GM12878 (cell line): Measurements from ENCODE around the gene FAM222B. TPM values are rescaled to one million over a fixed set of nuclear protein-coding genes. Genes with fewer than 3 reads are reported as not detected.
A peak's percentile ranks its signal among the peaks of the same experiment; 100 is the strongest.

ENCODE experiments used
- ATAC-seq: fragments of 200-7000 bp; cut with Tn5 transposase; 3 replicates; pipeline ENCODE4 v1.9.1; 2020; ENCODE audit warnings: mild to moderate bottlenecking, moderate library complexity
- BruUV-seq: library from RNA; stranded (reverse); fragments of 400-500 nt; replicated peaks from 2 replicates; lab custom pipeline; 2021; lab: Mats Ljungman, UMichigan
- CTCF ChIA-PET: fragments of 300-600 bp; sonication (Branson Sonifier 250); formaldehyde crosslinking; extraction: SDS; loops from one replicate; lab custom pipeline; 2021; ENCODE audit warnings: inconsistent platforms; lab: Yijun Ruan, JAX
- POLR2A ChIA-PET: fragments of 350-600 bp; formaldehyde crosslinking; extraction: SDS; loops from one replicate; lab custom pipeline; 2021; ENCODE audit warnings: inconsistent platforms; lab: Charles Lee
- RAD21 ChIA-PET: fragments of 300-600 bp; sonication (Branson Sonifier 250); formaldehyde crosslinking; loops from one replicate; lab custom pipeline; 2023; ENCODE audit warnings: antibody characterized with exemption; ENCODE audit not compliant: unreplicated experiment; lab: Charles Lee
- SMC1A ChIA-PET: fragments of 300-600 bp; sonication (Branson Sonifier 250); formaldehyde crosslinking; loops from one replicate; lab custom pipeline; 2023; ENCODE audit not compliant: unreplicated experiment, uncharacterized antibody; lab: Charles Lee
- DNase-seq: peaks from one replicate; pipeline ENCODE4 v3.0.0-alpha.2; 2011; ENCODE audit warnings: low read depth, low spot score
- FAIRE-seq: peaks from 3 replicates; lab custom pipeline; 2011; peaks lifted over from hg19 to GRCh38; lab: Jason Lieb, UNC
- H2AFZ ChIP-seq: 2 replicates; pipeline ENCODE4 v1.6.0; 2011; ENCODE audit warnings: low read depth, low read length, control low read depth; ENCODE audit not compliant: control insufficient read depth
- H3K27ac ChIP-seq: 2 replicates; pipeline ENCODE4 v1.5.1; 2011; ENCODE audit warnings: control low read depth; ENCODE audit not compliant: control insufficient read depth, insufficient read depth
- H3K27me3 ChIP-seq, 2 experiments: replicated peaks in 1 of 2; 2 replicates each; pipeline versions ENCODE4 v1.6.0 to v1.6.1; 2011; ENCODE audit warnings: low read length in 1 of 2; ENCODE audit not compliant: control insufficient read depth in 2 of 2, insufficient read depth in 2 of 2
- H3K36me3 ChIP-seq, 2 experiments: 2 replicates each; pipeline ENCODE4 v1.5.1; 2011; ENCODE audit warnings: low read length in 1 of 2; ENCODE audit not compliant: control insufficient read depth in 2 of 2, insufficient read depth in 2 of 2
- H3K4me1 ChIP-seq: 2 replicates; pipeline ENCODE4 v1.6.1; 2011; ENCODE audit warnings: mild to moderate bottlenecking, low read length, moderate library complexity, mixed read lengths; ENCODE audit not compliant: control insufficient read depth, insufficient read depth
- H3K4me2 ChIP-seq: 2 replicates; pipeline ENCODE4 v1.6.0; 2011; ENCODE audit warnings: control low read depth; ENCODE audit not compliant: control insufficient read depth, insufficient read depth
- H3K4me3 ChIP-seq: fragments of 200-600 bp; sonication (generic); 2 replicates; pipeline ENCODE4 v1.5.1; 2016
- H3K79me2 ChIP-seq: 2 replicates; pipeline ENCODE4 v1.6.0; 2011; ENCODE audit warnings: low read length; ENCODE audit not compliant: control insufficient read depth, insufficient read depth
- H3K9ac ChIP-seq: 2 replicates; pipeline ENCODE4 v1.8.0; 2011; ENCODE audit warnings: low read length, control low read depth, mixed read lengths; ENCODE audit not compliant: control insufficient read depth, insufficient read depth
- H3K9me3 ChIP-seq: replicated peaks from 3 replicates; pipeline ENCODE4 v1.5.1; 2011; ENCODE audit warnings: mild to moderate bottlenecking, low read length; ENCODE audit not compliant: control insufficient read depth, insufficient read depth
- H4K20me1 ChIP-seq: 2 replicates; pipeline ENCODE4 v1.6.0; 2011; ENCODE audit not compliant: control insufficient read depth, insufficient read depth
- BCL11A ChIP-seq: IDR thresholded peaks from 2 replicates; pipeline ENCODE4 v1.6.1; 2011; ENCODE audit warnings: low read depth, low read length
- BCL3 ChIP-seq: IDR thresholded peaks from 2 replicates; pipeline ENCODE4 v1.6.1; 2011; ENCODE audit warnings: borderline replicate concordance, low read depth, mild to moderate bottlenecking, moderate library complexity, low read length; ENCODE audit not compliant: insufficient read depth, poor library complexity, severe bottlenecking
- BRCA1 ChIP-seq: IDR thresholded peaks from 2 replicates; pipeline ENCODE4 v1.6.1; 2011; ENCODE audit warnings: low read depth, low read length, improper control_type of control experiment
- CHD4 ChIP-seq: fragments of 200-600 bp; sonication (generic); IDR thresholded peaks from 2 replicates; pipeline ENCODE4 v1.6.1; 2016; ENCODE audit warnings: mild to moderate bottlenecking
- CREM ChIP-seq: IDR thresholded peaks from 2 replicates; pipeline ENCODE4 v1.6.1; 2014; ENCODE audit warnings: antibody characterized with exemption, low read depth
- HSF1 ChIP-seq: fragments of 150-350 bp; IDR thresholded peaks from 2 replicates; pipeline ENCODE4 v1.6.1; 2014; ENCODE audit warnings: mild to moderate bottlenecking, low read depth, low read length
- MEF2B ChIP-seq: fragments of 450-650 bp; IDR thresholded peaks from 2 replicates; pipeline ENCODE4 v1.6.1; 2018; ENCODE audit warnings: mild to moderate bottlenecking, moderate library complexity; ENCODE audit not compliant: partially characterized antibody, poor library complexity, severe bottlenecking
- PBX3 ChIP-seq: IDR thresholded peaks from 2 replicates; pipeline ENCODE4 v1.6.1; 2011; ENCODE audit warnings: mild to moderate bottlenecking, low read depth, low read length, moderate library complexity; ENCODE audit not compliant: insufficient replicate concordance
- POLR2A ChIP-seq: IDR thresholded peaks from 2 replicates; pipeline ENCODE4 v1.6.1; 2011; ENCODE audit warnings: low read depth, mild to moderate bottlenecking, low read length
- REST ChIP-seq: IDR thresholded peaks from 2 replicates; pipeline ENCODE4 v1.6.1; 2012; ENCODE audit warnings: mild to moderate bottlenecking, low read depth, low read length
- SMAD5 ChIP-seq: IDR thresholded peaks from 2 replicates; pipeline ENCODE4 v1.6.1; 2016; ENCODE audit warnings: antibody characterized with exemption, low read depth
- TCF12 ChIP-seq: IDR thresholded peaks from 2 replicates; pipeline ENCODE4 v1.6.1; 2011; ENCODE audit warnings: low read depth, mild to moderate bottlenecking, low read length
- TCF7 ChIP-seq: IDR thresholded peaks from 2 replicates; pipeline ENCODE4 v1.6.1; 2014; ENCODE audit warnings: antibody characterized with exemption, borderline replicate concordance
- USF2 ChIP-seq: IDR thresholded peaks from 2 replicates; pipeline ENCODE4 v1.6.1; 2011; ENCODE audit warnings: low read depth, low read length, improper control_type of control experiment, borderline replicate concordance
- WGBS: methylation state at CpG from one replicate; pipeline ENCODE4 v1.1.6; 2016; ENCODE audit warnings: low lambda C conversion rate; ENCODE audit not compliant: insufficient replicate concordance, insufficient coverage; ENCODE audit errors: missing lambda C conversion rate; 5-methylcytosine and 5-hydroxymethylcytosine counted together
- in situ Hi-C: fragments of 300-500 bp; cut with MboI; formaldehyde crosslinking; loops from 9 replicates; pipeline ENCODE4 v1.14.3; 2018; ENCODE audit warnings: mixed read lengths
- intact Hi-C: fragments of 100-400 bp; cut with micrococcal nuclease; formaldehyde crosslinking; loops from one replicate; pipeline ENCODE4 v1.14.2; 2022; ENCODE audit not compliant: unreplicated experiment
- polyA plus RNA-seq, 11 experiments: library from polyadenylated mRNA; depleted of rRNA in 4 of 11; unstranded in 6 of 11; stranded (reverse) in 5 of 11; fragments of >200 nt; fragmentation: Nextera tagmentation in 4 of 11; fragmentation: Illumina TruSeq in 1 of 11; extraction: Ambion mirVana in 4 of 11; extraction: Trizol in 1 of 11; gene quantifications; 1 replicate in 1 of 11; 2 replicates in 10 of 11; pipeline versions ENCODE4 v1.2.1 to v1.2.3, GENCODE V29; 2011 to 2016; ENCODE audit warnings: inconsistent platforms in 2 of 11, missing spikeins in 2 of 11, low read depth in 1 of 11
- total RNA-seq, 4 experiments: library from RNA; depleted of rRNA in 3 of 4; stranded (reverse); fragments of >200 nt in 3 of 4; fragmentation: Illumina TruSeq in 1 of 4; extraction: Trizol in 1 of 4; gene quantifications; 2 replicates each; pipeline versions ENCODE4 v1.2.1 to v1.2.3, GENCODE V29; 2013 to 2021

FAM222B gene
- total and polyA plus RNA-seq, 10 of the 15 experiments (the other 5 are each of a cell fraction or from before 2014, with no cell fraction given) = 2.8 to 18.3 (median 6.4) TPM

- no peaks in the 10 kb centered on the region for H3K9me3 ChIP-seq
- FAIRE-seq (no peak), DNase-seq (no peak), ATAC-seq (no peak)
- POLR2A ChIA-PET = interaction anchor here (1.4 to 17.2 kb wide), 5 partner anchors 10 to 177 kb away, joined by 4 to 485 read pairs (median 9); partner anchors contain the start of genes BLTP2, PROCA1 and TRAF4
- H4K20me1 ChIP-seq = no peaks in the 10 kb centered on the region
- SMC1A ChIA-PET = interaction anchor here (0.7 to 11.3 kb wide), 9 partner anchors 10 to 1424 kb away, joined by 3 to 326 read pairs (median 3); partner anchors contain the start of genes BLTP2, PROCA1 and TRAF4
- no peaks in the 10 kb centered on the region for H3K27me3 ChIP-seq
- CTCF ChIA-PET = interaction anchor here (1.0 to 12.6 kb wide), 6 partner anchors 24 to 392 kb away, joined by 3 to 394 read pairs (median 30); partner anchors contain the start of gene BLTP2
- peak overlapping the region; percentile 82 for H3K4me2 ChIP-seq
- H3K4me1 ChIP-seq = peaks cover 23% of the 10 kb centered on the region
- H3K27ac ChIP-seq = peak overlapping the region; percentile 74
- H3K9ac ChIP-seq = peak overlapping the region; percentile 69
- WGBS = 2% methylated on average over 20 of the region's 20 CpGs
- in situ Hi-C loops = loop anchor here (25.0 kb wide), 1 partner anchor 1263 kb away; the partner anchor contains the start of gene KSR1
- peaks cover 37% of the 10 kb centered on the region for H3K79me2 ChIP-seq
- no peak overlapping the region for H2AFZ ChIP-seq
- peaks cover 12 to 20% of the 10 kb centered on the region in 2 experiments; a peak in 3 of 4 replicates for H3K36me3 ChIP-seq
- intact Hi-C loops = loop anchor here (5.0 to 10.0 kb wide), 2 partner anchors 117 to 390 kb away; partner anchors contain the start of gene FAM222B
- BruUV-seq = no TSS peak
- H3K4me3 ChIP-seq = peak overlapping the region; percentile 72
- RAD21 ChIA-PET = interaction anchor here (1.0 to 6.8 kb wide), 8 partner anchors 10 to 228 kb away, joined by 3 to 375 read pairs (median 5); partner anchors contain the start of genes BLTP2, FLOT2, PROCA1 and TRAF4
- TF ChIP-seq TCF12 (peak; percentile 7; the same call in 1 of the 2 replicates), HSF1 (0 out of 2 replicates have a peak, but pooled peaks have one; percentile 28), CREM (0 out of 2 replicates have a peak, but pooled peaks have one; percentile 4), POLR2A (peak; percentile 41), BCL11A (0 out of 2 replicates have a peak, but pooled peaks have one; percentile 3), REST (no peak), USF2 (no peak), SMAD5 (peak; percentile 65; the same call in 1 of the 2 replicates), BCL3 (peak; percentile 78), MEF2B (peak; percentile 61), TCF7 (peak; percentile 5; the same call in 1 of the 2 replicates), BRCA1 (no peak), CHD4 (no peak), PBX3 (peak; percentile 1)
These were observed 117.4 kb downstream of the FAM222B start for GRCh38 chr17:28725166-28725659.
